ENCODE measurements around the gene LHPP.

DNA sequence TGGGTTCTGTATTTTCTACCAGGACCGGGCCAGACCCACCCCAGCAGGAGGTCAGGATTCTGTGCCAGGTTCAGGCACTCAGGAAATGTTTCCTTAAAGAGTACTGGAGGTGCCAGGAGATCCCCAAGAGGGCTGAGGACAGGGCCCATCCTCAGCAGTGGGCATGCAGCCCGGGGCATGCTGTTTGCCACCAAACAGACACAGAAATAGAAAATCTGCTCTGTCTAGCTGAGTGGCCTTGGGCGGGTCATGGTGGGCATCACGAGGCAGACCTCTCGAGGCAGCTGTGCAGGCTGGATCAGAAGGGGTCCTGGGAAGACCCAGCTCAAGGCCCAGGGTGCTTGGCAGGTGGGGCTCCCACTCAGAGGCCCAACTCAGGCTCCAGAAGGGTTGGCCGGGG lies 177.6 kb downstream of the LHPP start:
- TF ChIP-seq, protein P1, sequence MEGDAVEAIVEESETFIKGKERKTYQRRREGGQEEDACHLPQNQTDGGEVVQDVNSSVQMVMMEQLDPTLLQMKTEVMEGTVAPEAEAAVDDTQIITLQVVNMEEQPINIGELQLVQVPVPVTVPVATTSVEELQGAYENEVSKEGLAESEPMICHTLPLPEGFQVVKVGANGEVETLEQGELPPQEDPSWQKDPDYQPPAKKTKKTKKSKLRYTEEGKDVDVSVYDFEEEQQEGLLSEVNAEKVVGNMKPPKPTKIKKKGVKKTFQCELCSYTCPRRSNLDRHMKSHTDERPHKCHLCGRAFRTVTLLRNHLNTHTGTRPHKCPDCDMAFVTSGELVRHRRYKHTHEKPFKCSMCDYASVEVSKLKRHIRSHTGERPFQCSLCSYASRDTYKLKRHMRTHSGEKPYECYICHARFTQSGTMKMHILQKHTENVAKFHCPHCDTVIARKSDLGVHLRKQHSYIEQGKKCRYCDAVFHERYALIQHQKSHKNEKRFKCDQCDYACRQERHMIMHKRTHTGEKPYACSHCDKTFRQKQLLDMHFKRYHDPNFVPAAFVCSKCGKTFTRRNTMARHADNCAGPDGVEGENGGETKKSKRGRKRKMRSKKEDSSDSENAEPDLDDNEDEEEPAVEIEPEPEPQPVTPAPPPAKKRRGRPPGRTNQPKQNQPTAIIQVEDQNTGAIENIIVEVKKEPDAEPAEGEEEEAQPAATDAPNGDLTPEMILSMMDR (IDR thresholded peaks at IDR 0.05) = no peak
- TF ChIP-seq POLR2A (IDR thresholded peaks at IDR 0.05) = no peak

All from Peyer's patch (tissue), 4 donors.